ENCODE results near the gene LHFPL6.

Gene LHFPL6

GRCh38 chr13:39302820-39303219 is 300.2 kb downstream of the LHFPL6 start:
- no peak for DNase-seq (ENCODE audit: extremely low read depth, low read depth)
- no peak for TF ChIP-seq CTCF (IDR thresholded peaks at IDR 0.05; ENCODE audit: low read depth, low read length)

GRCh38 chr13:39298951-39299350 is 304.0 kb downstream of the LHFPL6 start:
- DNase-seq (ENCODE audit: extremely low read depth, low read depth), result no peak

GRCh38 chr13:39297664-39298171 is 305.3 kb downstream of the LHFPL6 start:
- TF ChIP-seq CTCF (IDR thresholded peaks at IDR 0.05; ENCODE audit: low read depth, low read length), result no peak

More at GRCh38 chr13:39298951-39299350, 304.0 kb downstream of the LHFPL6 start:
- no peak for TF ChIP-seq CTCF (IDR thresholded peaks at IDR 0.05; ENCODE audit: low read depth, low read length)

GRCh38 chr13:39297023-39297422 is 306.0 kb downstream of the LHFPL6 start:
- no peak for DNase-seq (ENCODE audit: extremely low read depth, low read depth)
- TF ChIP-seq CTCF (IDR thresholded peaks at IDR 0.05; ENCODE audit: low read depth, low read length), result no peak

More at GRCh38 chr13:39297664-39298171, 305.3 kb downstream of the LHFPL6 start:
- DNase-seq (ENCODE audit: extremely low read depth, low read depth), result no peak

- TF ChIP-seq CTCF (IDR thresholded peaks at IDR 0.05; ENCODE audit: low read depth, low read length), result no peak
- no peak for DNase-seq (ENCODE audit: extremely low read depth, low read depth)
These were observed 306.8 kb downstream of the LHFPL6 start for GRCh38 chr13:39296193-39296592.

Measured in AG09319 (cell line).